NCI-H510A (cell line): ENCODE measurements around the gene GRIN3B.

Source experiments
- DNase-seq: peaks from one replicate; lab custom pipeline; 2025; lab: John Stamatoyannopoulos, UW

The GRIN3B gene

GRCh38 chr19:1007399-1008251, 7.4 kb downstream of the GRIN3B start:
- no peak for DNase-seq

GRCh38 chr19:1008268-1009040, 8.2 kb downstream of the GRIN3B start:
- DNase-seq: no peak

GRCh38 chr19:1009041-1009980, 9.1 kb downstream of the GRIN3B start:
- DNase-seq: no peak

GRCh38 chr19:1009981-1010538, 9.8 kb downstream of the GRIN3B start:
- DNase-seq: no peak

GRCh38 chr19:1010586-1011510, 10.6 kb downstream of the GRIN3B start:
- DNase-seq: no peak

- DNase-seq: no peak
Measured at GRCh38 chr19:1011831-1012333, 11.7 kb downstream of the GRIN3B start.

GRCh38 chr19:1012334-1012733, 12.1 kb downstream of the GRIN3B start:
- no peak for DNase-seq

- no peak for DNase-seq
Measured at GRCh38 chr19:1013218-1013617, 13.0 kb downstream of the GRIN3B start.

GRCh38 chr19:1014161-1015060, 14.2 kb downstream of the GRIN3B start:
- no peak for DNase-seq

- DNase-seq: no peak
Measured at GRCh38 chr19:1015061-1015781, 15.0 kb downstream of the GRIN3B start.

GRCh38 chr19:1015782-1016646, 15.8 kb downstream of the GRIN3B start:
- DNase-seq: no peak

GRCh38 chr19:1016647-1017114, 16.5 kb downstream of the GRIN3B start:
- DNase-seq: no peak

GRCh38 chr19:1017115-1017905, 17.1 kb downstream of the GRIN3B start:
- no peak for DNase-seq

GRCh38 chr19:1017906-1018305, 17.7 kb downstream of the GRIN3B start:
- DNase-seq: no peak

GRCh38 chr19:1018393-1018792, 18.2 kb downstream of the GRIN3B start:
- no peak for DNase-seq

GRCh38 chr19:1018932-1019615, 18.9 kb downstream of the GRIN3B start:
- DNase-seq: no peak
